Raji (cell line): ENCODE measurements around the gene LRRC75A.

Source experiments
- POLR2A ChIP-seq: IDR thresholded peaks from 2 replicates; pipeline ENCODE4 v1.6.1; 2011; ENCODE audit warnings: low read depth, low read length, control low read depth; ENCODE audit not compliant: insufficient read depth

Gene LRRC75A

GRCh38 chr17:16496820-16497489, 5.0 kb upstream of the LRRC75A start:
- TF ChIP-seq POLR2A, result no peak

GRCh38 chr17:16495980-16496819, 4.2 kb upstream of the LRRC75A start:
- TF ChIP-seq POLR2A, result no peak

GRCh38 chr17:16495561-16495960, 3.6 kb upstream of the LRRC75A start:
- TF ChIP-seq POLR2A, result no peak

- no peak for TF ChIP-seq POLR2A
These were observed 2.1 kb upstream of the LRRC75A start for GRCh38 chr17:16494059-16494458.

GRCh38 chr17:16493531-16494046, 1.6 kb upstream of the LRRC75A start:
- TF ChIP-seq POLR2A, result no peak

GRCh38 chr17:16492613-16493530, 879 bp upstream of the LRRC75A start:
- no peak for TF ChIP-seq POLR2A

- TF ChIP-seq POLR2A, result no peak
These were observed 776 bp downstream of the LRRC75A start for GRCh38 chr17:16491131-16491702.

- TF ChIP-seq POLR2A, result no peak
These were observed 2.6 kb downstream of the LRRC75A start for GRCh38 chr17:16489431-16489830.

GRCh38 chr17:16488968-16489337, 3.0 kb downstream of the LRRC75A start:
- TF ChIP-seq POLR2A, result no peak

GRCh38 chr17:16488186-16488967, 3.6 kb downstream of the LRRC75A start:
- no peak for TF ChIP-seq POLR2A

- no peak for TF ChIP-seq POLR2A
These were observed 5.4 kb downstream of the LRRC75A start for GRCh38 chr17:16486373-16487250.

- TF ChIP-seq POLR2A, result no peak
These were observed 7.4 kb downstream of the LRRC75A start for GRCh38 chr17:16484445-16485175.

- TF ChIP-seq POLR2A, result no peak
These were observed 8.9 kb downstream of the LRRC75A start for GRCh38 chr17:16483021-16483645.
